AG10803 (cell line): ENCODE measurements around the gene E2F6.

Experiments used
- DNase-seq: peaks from one replicate; pipeline ENCODE4 v3.0.0; 2010; ENCODE audit warnings: low read depth
- H3K4me3 ChIP-seq: 2 replicates; pipeline ENCODE4 v1.5.1; 2011; ENCODE audit warnings: mild to moderate bottlenecking, low read length, control low read depth
- TF ChIP-seq, protein P1 (sequence below): conservative IDR thresholded peaks from 2 replicates; pipeline ENCODE4 v1.5.1; 2011; ENCODE audit warnings: mild to moderate bottlenecking, low read length, control low read depth, inconsistent platforms

E2F6 gene

DNA sequence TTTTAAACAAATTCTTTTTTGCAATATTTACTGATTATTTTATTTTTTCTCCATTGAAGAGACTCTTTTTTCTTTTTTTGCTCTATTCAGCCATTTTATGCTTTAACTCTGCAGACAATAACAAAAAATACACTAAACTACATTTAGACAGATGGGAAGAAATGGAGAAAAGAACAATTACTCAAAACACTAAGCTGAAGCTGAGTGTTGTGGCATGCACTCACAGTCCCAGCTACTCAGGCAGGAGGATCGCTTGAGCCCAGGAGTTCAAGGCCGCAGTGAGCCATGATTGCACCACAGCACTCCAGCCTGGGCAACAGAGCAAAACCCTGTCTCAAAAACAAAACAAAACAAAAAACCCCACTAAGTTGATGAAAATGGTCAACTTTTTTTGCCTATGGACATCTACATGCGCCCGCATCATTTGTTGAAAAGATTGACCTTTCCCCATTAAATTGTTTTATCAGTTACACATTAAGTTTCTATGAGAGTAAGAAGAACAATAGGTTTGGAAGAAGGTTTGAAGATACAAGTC, 43.0 kb downstream of the E2F6 start:
- TF ChIP-seq, protein P1, sequence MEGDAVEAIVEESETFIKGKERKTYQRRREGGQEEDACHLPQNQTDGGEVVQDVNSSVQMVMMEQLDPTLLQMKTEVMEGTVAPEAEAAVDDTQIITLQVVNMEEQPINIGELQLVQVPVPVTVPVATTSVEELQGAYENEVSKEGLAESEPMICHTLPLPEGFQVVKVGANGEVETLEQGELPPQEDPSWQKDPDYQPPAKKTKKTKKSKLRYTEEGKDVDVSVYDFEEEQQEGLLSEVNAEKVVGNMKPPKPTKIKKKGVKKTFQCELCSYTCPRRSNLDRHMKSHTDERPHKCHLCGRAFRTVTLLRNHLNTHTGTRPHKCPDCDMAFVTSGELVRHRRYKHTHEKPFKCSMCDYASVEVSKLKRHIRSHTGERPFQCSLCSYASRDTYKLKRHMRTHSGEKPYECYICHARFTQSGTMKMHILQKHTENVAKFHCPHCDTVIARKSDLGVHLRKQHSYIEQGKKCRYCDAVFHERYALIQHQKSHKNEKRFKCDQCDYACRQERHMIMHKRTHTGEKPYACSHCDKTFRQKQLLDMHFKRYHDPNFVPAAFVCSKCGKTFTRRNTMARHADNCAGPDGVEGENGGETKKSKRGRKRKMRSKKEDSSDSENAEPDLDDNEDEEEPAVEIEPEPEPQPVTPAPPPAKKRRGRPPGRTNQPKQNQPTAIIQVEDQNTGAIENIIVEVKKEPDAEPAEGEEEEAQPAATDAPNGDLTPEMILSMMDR = no peak
- H3K4me3 ChIP-seq = no peak overlapping the region
- no peak for DNase-seq

DNA sequence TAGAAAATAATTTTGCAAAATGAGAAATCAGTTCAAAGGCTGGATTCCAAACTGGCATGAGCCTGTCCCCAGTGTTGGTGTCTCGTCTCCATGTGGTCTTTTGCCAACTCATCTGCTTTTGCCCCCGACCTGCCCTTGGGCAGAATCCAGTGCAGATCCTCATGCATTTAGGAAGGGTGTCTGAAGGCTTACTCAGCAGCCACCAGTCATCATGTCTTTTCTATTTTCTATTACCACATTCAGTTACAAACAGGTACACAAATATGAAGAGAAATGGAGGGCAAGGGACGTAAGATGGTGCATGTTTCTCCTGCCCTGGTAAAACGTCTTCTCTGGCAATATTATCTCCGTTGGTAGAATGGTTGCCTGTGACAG, 43.5 kb downstream of the E2F6 start:
- TF ChIP-seq, protein P1 = no peak
- no peak overlapping the region for H3K4me3 ChIP-seq
- DNase-seq = no peak

DNA sequence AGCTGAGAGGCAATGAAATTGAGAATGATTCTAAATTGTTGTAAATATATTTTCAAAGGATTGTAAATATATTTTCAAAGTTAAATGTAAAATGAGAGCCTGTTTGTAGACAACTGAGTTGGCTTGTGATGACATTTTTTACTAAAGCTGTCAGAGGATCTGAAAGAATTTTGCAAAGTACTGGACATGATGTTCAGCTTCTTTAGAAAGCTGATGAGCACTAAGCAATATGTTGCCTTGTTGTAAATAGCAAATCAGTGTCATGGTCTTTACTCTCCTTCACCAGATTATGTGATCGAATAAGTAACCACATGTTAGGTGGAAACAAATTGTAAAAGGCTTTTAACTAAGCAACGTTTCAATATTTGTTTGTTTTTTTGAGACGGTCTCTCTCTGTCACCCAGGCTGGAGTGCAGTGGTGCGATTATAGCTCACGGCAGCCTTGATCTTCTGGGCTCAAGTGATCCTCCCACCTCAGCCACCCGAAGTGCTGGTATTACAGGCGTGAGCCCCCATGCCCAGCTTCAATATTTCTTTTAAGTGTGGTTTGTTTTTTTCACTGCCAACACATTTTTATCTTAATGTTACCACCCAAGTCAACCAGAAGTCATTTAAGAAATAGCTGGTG, 44.0 kb downstream of the E2F6 start:
- no peak overlapping the region for H3K4me3 ChIP-seq
- DNase-seq = no peak
- TF ChIP-seq, protein P1 = no peak

DNA sequence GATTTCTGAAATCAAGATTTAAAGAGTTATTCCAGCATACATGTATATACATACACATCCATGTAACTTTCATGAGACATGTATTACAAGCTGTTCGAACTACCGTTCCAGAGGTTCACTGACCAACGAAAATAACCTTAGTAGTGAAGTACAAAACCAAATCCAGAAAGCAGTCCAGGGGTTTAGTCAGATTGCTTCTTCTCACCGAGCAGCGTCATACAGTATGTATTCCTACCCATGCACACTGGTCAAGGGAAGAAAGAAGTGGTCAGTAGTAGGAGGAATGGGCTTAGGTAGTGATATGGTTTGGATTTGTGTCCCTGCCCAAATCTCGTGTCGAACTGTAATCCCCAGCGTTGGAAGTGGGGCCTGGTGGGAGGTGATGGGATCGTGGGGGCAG, 45.3 kb downstream of the E2F6 start:
- TF ChIP-seq, protein P1 = no peak
- no peak for DNase-seq

DNA sequence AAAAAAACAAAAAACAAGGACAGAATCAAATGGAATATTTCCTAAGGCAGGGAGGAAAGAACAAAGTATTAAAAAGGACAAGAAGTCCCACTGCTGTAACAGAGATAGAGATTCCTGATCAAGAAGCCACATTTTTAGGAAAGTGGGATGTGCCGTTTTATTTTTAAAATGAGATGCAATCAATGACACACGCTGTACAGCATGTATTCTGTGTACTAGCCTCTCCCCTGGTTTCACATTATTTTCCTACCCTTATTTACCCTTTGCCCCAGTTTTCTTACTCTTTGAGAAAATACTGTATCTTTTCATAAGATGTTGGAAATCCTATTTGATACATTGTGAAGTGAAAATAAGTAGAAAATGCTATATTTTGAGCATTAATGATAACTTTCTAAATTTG, 45.8 kb downstream of the E2F6 start:
- no peak for DNase-seq
- TF ChIP-seq, protein P1 = no peak
- no peak overlapping the region; the same call in 1 of the 2 replicates for H3K4me3 ChIP-seq

More for the DNA sequence above, 45.3 kb downstream of the E2F6 start:
- H3K4me3 ChIP-seq = no peak overlapping the region

DNA sequence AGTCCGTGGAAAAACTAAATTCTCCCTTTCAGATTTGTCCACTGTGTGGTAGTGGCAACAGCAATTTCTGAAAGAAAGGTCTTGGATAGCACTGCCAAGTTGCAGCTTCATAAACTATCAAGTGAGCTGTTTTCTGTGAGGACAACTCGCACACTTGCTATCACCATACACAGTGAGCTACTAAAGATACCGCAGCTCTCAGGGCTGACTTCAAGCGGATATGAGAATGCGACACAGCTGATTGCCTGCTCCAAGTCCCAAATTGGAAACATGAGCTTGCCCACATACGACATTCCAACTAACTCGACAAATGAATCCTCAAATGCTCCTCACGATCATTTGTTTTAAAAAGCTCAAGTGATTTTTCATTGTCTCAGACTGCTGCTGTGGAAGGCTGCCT, 46.2 kb downstream of the E2F6 start:
- peak overlapping the region; percentile 5 for H3K4me3 ChIP-seq
- peak; percentile 68 for DNase-seq
- TF ChIP-seq, protein P1 = no peak

DNA sequence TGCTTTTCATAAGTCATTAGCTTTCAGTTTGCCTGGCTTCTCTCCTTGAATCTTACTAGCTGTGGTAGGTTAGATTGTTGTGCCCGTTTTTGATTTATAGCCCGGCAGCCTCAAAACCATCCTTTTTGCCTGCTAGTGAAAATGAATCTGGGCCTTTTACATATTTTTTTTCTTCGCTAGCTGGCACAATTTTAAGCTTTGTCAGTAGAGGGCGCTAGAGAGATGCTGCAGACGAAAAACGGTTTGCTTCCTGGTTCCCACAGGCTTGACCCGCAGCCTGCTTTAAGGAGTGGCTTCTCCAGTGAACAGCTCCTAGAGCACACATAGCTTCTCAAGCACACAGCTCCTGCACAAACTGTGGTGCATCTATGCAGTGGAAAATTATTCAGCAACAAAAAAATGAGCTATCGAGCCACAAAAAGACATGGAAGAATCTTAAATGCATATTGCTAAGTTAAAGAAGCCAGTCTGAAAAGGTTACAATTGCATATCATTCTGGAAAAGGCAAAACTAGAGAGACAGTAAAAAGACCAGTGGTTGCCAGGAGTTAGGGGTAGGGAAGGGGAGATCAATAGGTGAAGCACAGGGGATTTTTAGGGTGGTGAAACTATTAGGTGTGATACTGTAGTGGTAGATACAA, 47.9 kb downstream of the E2F6 start:
- TF ChIP-seq, protein P1 = peak; percentile 37
- H3K4me3 ChIP-seq = no peak overlapping the region
- no peak for DNase-seq
